Endothelial cell of hepatic sinusoid (primary cell): ENCODE data around the gene ACAA2.
"Not testable (repeated sequence)": the region's sequence is repeated elsewhere in the genome, so short reads cannot be mapped to it uniquely, and the experiment has no call there.

ENCODE experiments used
- in situ Hi-C: cut with HindIII; loops from 2 replicates; pipeline ENCODE4 v1.10.0; 2017; ENCODE audit warnings: low sequenced_read_pairs

Gene ACAA2

GRCh38 chr18:49845629-49846360, 32.5 kb upstream of the ACAA2 start:
- in situ Hi-C loops, result no loop called here

- in situ Hi-C loops, result no loop called here
These were observed 31.6 kb upstream of the ACAA2 start for GRCh38 chr18:49844903-49845302.

- in situ Hi-C loops, result no loop called here
These were observed 30.7 kb upstream of the ACAA2 start for GRCh38 chr18:49843778-49844625.

- in situ Hi-C loops, result no loop called here
These were observed 29.8 kb upstream of the ACAA2 start for GRCh38 chr18:49843131-49843530.

- in situ Hi-C loops, result no loop called here
These were observed 29.3 kb upstream of the ACAA2 start for GRCh38 chr18:49842656-49843055.

GRCh38 chr18:49841236-49842217, 28.2 kb upstream of the ACAA2 start:
- in situ Hi-C loops, result no loop called here

- in situ Hi-C loops, result no loop called here
These were observed 25.7 kb upstream of the ACAA2 start for GRCh38 chr18:49839012-49839411.

- in situ Hi-C loops, result no loop called here
These were observed 25.0 kb upstream of the ACAA2 start for GRCh38 chr18:49838381-49838780.

GRCh38 chr18:49837889-49838288, 24.6 kb upstream of the ACAA2 start:
- in situ Hi-C loops, result no loop called here

- in situ Hi-C loops, result not testable (repeated sequence)
These were observed 24.0 kb upstream of the ACAA2 start for GRCh38 chr18:49837316-49837835.

- in situ Hi-C loops, result no loop called here
These were observed 22.1 kb upstream of the ACAA2 start for GRCh38 chr18:49835405-49835804.

- in situ Hi-C loops, result no loop called here
These were observed 20.9 kb upstream of the ACAA2 start for GRCh38 chr18:49834258-49834657.

- in situ Hi-C loops, result no loop called here
These were observed 20.5 kb upstream of the ACAA2 start for GRCh38 chr18:49833814-49834213.

GRCh38 chr18:49832221-49832647, 18.9 kb upstream of the ACAA2 start:
- in situ Hi-C loops, result no loop called here

- in situ Hi-C loops, result no loop called here
These were observed 14.7 kb upstream of the ACAA2 start for GRCh38 chr18:49827996-49828395.

- in situ Hi-C loops, result no loop called here
These were observed 6.7 kb upstream of the ACAA2 start for GRCh38 chr18:49819823-49820671.

- in situ Hi-C loops, result no loop called here
These were observed 5.8 kb upstream of the ACAA2 start for GRCh38 chr18:49819071-49819662.

- in situ Hi-C loops, result no loop called here
These were observed 4.6 kb upstream of the ACAA2 start for GRCh38 chr18:49817947-49818346.

GRCh38 chr18:49815927-49816326, 2.6 kb upstream of the ACAA2 start:
- in situ Hi-C loops, result no loop called here

- in situ Hi-C loops, result no loop called here
These were observed 790 bp upstream of the ACAA2 start for GRCh38 chr18:49814147-49814499.
